ENCODE measurements around the gene WDR5.

Gene WDR5

GRCh38 chr9:134150557-134151214, 14.8 kb downstream of the WDR5 start:
- H3K4me3 ChIP-seq (IDR thresholded peaks at IDR 0.05; ENCODE audit: insufficient read depth, low read depth, low read length) = no peak overlapping the region
- H3K4me2 ChIP-seq = no peak overlapping the region
- H4K20me1 ChIP-seq (ENCODE audit: insufficient read depth) = no peaks in the 10 kb centered on the region
- no peaks in the 10 kb centered on the region; the same call in 1 of the 2 replicates for H3K36me3 ChIP-seq (ENCODE audit: insufficient read depth)
- H3K27ac ChIP-seq = no peak overlapping the region
- H3K79me2 ChIP-seq (ENCODE audit: insufficient read depth, low read depth) = no peaks in the 10 kb centered on the region
- H3K27me3 ChIP-seq (ENCODE audit: insufficient read depth, low read depth) = no peaks in the 10 kb centered on the region
- no peak overlapping the region for H3K9ac ChIP-seq
- H2AFZ ChIP-seq (ENCODE audit: low read depth) = no peak overlapping the region
- TF ChIP-seq, protein P1, sequence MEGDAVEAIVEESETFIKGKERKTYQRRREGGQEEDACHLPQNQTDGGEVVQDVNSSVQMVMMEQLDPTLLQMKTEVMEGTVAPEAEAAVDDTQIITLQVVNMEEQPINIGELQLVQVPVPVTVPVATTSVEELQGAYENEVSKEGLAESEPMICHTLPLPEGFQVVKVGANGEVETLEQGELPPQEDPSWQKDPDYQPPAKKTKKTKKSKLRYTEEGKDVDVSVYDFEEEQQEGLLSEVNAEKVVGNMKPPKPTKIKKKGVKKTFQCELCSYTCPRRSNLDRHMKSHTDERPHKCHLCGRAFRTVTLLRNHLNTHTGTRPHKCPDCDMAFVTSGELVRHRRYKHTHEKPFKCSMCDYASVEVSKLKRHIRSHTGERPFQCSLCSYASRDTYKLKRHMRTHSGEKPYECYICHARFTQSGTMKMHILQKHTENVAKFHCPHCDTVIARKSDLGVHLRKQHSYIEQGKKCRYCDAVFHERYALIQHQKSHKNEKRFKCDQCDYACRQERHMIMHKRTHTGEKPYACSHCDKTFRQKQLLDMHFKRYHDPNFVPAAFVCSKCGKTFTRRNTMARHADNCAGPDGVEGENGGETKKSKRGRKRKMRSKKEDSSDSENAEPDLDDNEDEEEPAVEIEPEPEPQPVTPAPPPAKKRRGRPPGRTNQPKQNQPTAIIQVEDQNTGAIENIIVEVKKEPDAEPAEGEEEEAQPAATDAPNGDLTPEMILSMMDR (conservative IDR thresholded peaks at IDR 0.05; ENCODE audit: low read depth, low read length) = no peak
- no peaks in the 10 kb centered on the region for H3K4me1 ChIP-seq (ENCODE audit: low read depth, poor library complexity, severe bottlenecking)

GRCh38 chr9:134152022-134152448, 16.2 kb downstream of the WDR5 start:
- Histone ChIP-seq H3K4me3 (IDR thresholded peaks at IDR 0.05; ENCODE audit: insufficient read depth, low read depth, low read length) (no peak overlapping the region), H2AFZ (ENCODE audit: low read depth) (no peak overlapping the region), H3K79me2 (ENCODE audit: insufficient read depth, low read depth) (no peaks in the 10 kb centered on the region), H4K20me1 (ENCODE audit: insufficient read depth) (no peaks in the 10 kb centered on the region), H3K4me1 (ENCODE audit: low read depth, poor library complexity, severe bottlenecking) (no peaks in the 10 kb centered on the region), H3K36me3 (ENCODE audit: insufficient read depth) (no peaks in the 10 kb centered on the region; the same call in 1 of the 2 replicates), H3K9ac (no peak overlapping the region), H3K4me2 (no peak overlapping the region), H3K27ac (no peak overlapping the region), H3K27me3 (ENCODE audit: insufficient read depth, low read depth) (no peaks in the 10 kb centered on the region)
- TF ChIP-seq, protein P1 (conservative IDR thresholded peaks at IDR 0.05; ENCODE audit: low read depth, low read length) = no peak

GRCh38 chr9:134152488-134152887, 16.6 kb downstream of the WDR5 start:
- Histone ChIP-seq H3K4me1 (ENCODE audit: low read depth, poor library complexity, severe bottlenecking) (no peaks in the 10 kb centered on the region), H3K4me2 (no peak overlapping the region), H3K4me3 (IDR thresholded peaks at IDR 0.05; ENCODE audit: insufficient read depth, low read depth, low read length) (no peak overlapping the region), H2AFZ (ENCODE audit: low read depth) (no peak overlapping the region), H3K27ac (no peak overlapping the region), H3K27me3 (ENCODE audit: insufficient read depth, low read depth) (no peaks in the 10 kb centered on the region), H4K20me1 (ENCODE audit: insufficient read depth) (no peaks in the 10 kb centered on the region), H3K36me3 (ENCODE audit: insufficient read depth) (no peaks in the 10 kb centered on the region; the same call in 1 of the 2 replicates), H3K79me2 (ENCODE audit: insufficient read depth, low read depth) (no peaks in the 10 kb centered on the region), H3K9ac (no peak overlapping the region)
- TF ChIP-seq, protein P1 (conservative IDR thresholded peaks at IDR 0.05; ENCODE audit: low read depth, low read length) = no peak

DNA sequence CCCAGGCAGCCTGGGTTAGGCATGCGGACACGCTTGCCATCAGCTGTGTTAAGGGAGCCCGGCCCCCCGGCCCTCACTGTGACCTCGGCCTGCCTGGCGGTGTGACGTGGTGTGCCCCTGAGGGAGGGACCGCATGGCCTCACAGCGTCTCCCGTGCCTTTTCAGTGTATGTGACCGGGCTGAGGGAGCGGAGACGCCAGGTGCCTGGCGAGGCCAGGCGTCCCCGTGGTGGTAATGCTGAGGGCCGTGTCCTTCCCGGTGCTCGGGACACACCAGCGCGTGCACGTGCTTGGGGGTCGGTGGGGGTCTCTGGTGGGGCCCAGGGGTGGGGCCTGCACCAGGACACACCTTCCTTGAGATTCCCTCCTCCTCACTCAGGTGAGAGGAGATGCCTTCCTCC, 17.6 kb downstream of the WDR5 start:
- TF ChIP-seq, protein P1 (conservative IDR thresholded peaks at IDR 0.05; ENCODE audit: low read depth, low read length) = no peak
- peaks cover 4% of the 10 kb centered on the region for H3K4me1 ChIP-seq (ENCODE audit: low read depth, poor library complexity, severe bottlenecking)
- no peaks in the 10 kb centered on the region for H3K79me2 ChIP-seq (ENCODE audit: insufficient read depth, low read depth)
- no peaks in the 10 kb centered on the region for H3K27me3 ChIP-seq (ENCODE audit: insufficient read depth, low read depth)
- no peak overlapping the region for H3K4me2 ChIP-seq
- H3K9ac ChIP-seq = no peak overlapping the region
- H2AFZ ChIP-seq (ENCODE audit: low read depth) = no peak overlapping the region
- no peaks in the 10 kb centered on the region; the same call in 1 of the 2 replicates for H3K36me3 ChIP-seq (ENCODE audit: insufficient read depth)
- no peak overlapping the region for H3K4me3 ChIP-seq (IDR thresholded peaks at IDR 0.05; ENCODE audit: insufficient read depth, low read depth, low read length)
- no peak overlapping the region for H3K27ac ChIP-seq
- no peaks in the 10 kb centered on the region for H4K20me1 ChIP-seq (ENCODE audit: insufficient read depth)

All from KMS-11 (cell line).